GM19372 (cell line): Measurements from ENCODE around the gene FCHSD2.

Experiments
- ATAC-seq: cut with Tn5 transposase; IDR thresholded peaks from one replicate; pipeline ENCODE4 v1.9.1; 2021; ENCODE audit warnings: mild to moderate bottlenecking, low read depth, moderate library complexity; ENCODE audit not compliant: unreplicated experiment

Gene FCHSD2

DNA sequence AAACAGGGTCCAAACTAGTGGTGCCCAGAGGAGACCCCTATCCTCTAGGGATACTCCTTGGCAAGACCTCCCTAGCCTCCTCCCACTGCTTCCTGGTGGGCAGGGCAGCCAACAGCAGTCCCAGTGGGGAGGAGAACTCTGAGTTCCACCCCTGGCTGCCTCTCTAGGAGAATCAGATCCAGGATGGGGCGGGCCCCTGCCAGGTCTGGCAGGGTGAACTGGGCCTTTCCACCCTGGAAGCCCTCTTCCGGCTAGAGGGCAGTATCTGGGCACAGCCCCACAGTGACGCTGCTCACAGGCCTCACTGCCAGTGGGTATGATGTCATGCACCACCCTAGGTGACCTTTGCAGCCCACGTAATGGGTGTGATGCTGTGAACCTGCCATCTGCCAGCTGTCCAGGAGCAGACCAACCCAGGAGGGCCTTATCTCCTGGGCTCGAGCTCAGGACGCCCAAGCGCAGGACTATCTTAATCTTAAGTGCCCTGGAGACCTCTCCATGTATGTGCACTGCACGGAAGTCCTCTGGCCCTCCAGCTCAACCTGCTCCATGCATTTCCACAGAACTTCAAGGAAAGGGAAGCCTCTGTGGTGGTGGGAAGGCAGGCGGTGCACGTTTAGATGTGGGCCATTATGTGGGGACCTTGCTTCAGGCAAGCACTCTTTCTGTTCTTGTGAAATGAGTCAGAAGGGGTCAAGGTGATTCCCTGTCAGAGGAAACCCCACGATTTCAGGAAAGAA lies 31.8 kb upstream of the FCHSD2 start:
- ATAC-seq, result no peak

DNA sequence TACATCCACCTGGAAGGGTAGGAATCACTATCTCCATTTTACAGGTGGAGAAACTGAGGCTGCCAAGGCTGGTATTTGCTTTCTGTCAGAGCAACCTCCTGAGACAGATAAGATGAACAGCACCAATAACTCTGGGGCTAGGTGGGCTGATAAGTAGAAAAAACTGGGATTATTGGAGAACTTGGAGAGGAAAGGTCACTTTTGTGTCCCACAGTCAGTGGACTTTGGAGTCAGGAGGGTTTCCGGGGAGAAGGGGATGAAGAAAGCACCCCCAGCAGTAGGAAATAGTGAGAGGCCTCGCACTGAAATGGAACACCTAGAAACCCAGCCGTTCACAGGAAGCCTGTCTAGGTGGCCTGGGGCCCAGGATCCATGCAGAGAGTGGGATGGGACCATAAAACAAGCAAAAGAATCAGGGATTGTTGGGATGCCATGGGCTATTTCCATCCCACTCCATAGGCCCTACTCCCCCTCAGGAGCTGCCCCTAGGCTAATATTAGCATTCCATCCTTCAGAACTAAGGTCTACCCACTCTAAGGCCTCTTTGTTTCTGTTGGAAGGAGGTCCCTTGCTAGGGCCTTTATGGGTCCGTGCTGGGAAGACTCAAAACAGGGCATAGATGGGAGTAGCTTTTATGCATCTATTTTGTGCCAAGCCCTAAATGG lies 31.0 kb upstream of the FCHSD2 start:
- no peak for ATAC-seq

GRCh38 chr11:73171436-73172161 lies 29.5 kb upstream of the FCHSD2 start:
- no peak for ATAC-seq

GRCh38 chr11:73170140-73170539 lies 28.0 kb upstream of the FCHSD2 start:
- no peak for ATAC-seq

DNA sequence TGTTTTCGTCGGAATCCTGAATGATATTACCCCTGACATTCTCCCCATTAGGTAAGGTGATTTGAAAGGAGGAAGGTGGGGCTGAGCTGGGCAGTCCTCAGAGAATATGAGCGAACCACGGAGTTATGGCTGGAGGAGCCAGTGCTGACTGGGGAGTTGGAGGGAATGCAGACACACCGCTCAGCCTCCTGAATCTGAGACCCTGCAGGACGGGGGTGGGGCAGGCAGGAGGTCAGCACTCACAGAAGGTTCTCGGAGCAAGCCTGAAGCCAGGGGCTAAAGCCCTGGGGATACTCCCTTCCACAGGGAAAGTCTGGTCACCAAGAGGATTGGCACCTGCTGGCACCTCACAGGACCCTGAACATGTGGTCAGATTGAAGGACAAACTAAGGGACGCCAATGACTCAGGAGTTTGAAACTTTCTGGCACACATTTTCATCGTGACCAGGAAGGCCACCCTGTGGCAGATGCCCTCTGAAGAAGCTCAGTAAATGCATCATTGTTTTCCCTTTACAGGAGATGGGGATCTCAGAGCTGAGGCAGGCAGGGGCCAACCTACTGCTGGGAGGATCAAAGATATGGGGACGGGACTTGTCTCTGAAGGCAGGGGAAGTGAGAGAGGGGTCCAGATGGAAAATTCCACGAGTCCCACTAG lies 26.9 kb upstream of the FCHSD2 start:
- no peak for ATAC-seq

- ATAC-seq, result no peak
Observed at GRCh38 chr11:73167363-73167954, 25.3 kb upstream of the FCHSD2 start.

DNA sequence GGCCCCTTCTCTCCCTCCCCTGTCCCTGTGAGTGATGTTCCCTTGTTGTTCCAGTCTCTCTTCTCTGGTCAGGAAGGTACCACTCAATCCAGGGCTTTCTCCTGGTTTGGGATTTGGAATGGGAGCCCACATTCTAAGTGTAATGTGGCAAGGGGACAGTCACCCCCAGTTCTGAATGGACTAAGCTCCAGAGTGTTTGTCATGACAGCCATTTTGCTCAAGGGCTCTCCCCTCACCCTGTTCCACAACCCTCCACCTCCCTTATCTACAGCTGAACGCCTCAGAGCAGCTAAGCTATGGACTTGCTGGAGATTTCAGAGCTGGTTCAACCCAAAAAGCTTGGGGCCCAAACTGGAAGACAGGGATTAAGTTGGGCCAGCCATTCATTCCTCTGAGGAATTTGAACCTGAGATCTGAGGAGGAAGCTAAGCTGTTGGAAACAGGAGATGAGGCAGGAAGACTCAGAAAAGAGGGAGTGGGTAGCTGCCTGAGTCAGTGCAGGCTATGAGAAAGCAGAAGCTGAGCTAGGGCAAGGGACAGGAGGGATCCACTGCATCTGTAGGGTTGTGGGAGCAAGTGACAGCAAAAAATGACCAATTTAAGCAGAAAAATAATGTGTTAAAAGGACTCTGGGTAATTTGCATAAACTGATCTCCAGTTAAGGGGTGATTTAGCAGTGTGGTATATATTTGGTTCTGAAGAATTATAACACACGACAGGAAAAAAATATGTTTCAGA lies 22.9 kb upstream of the FCHSD2 start:
- ATAC-seq, result no peak

DNA sequence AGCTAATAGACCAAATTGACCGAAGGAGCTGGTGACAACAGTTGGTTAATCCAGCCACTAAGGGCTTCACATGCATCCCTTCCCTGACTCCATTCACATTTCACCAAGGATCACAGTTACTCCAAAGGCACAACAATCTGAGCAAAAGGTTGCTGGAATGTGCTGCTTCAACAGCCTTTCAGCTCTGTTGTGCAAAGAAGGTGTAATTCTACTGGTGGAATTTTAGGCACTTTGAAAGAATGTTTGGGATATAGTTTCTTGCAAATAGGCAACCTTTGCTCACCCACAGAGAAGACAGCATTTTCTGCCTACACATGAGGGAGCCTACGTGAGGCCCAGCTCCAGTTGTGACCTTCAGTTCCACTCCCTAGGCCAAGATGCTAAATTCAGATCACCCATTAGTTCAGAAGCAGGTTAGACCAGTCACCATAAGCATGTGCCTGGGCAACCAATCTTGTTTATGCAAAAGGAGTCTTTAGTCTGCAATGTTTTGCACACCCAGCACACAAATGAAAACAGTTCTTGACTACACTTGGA lies 21.6 kb upstream of the FCHSD2 start:
- ATAC-seq, result no peak

GRCh38 chr11:73162196-73162740 lies 20.1 kb upstream of the FCHSD2 start:
- ATAC-seq, result no peak

DNA sequence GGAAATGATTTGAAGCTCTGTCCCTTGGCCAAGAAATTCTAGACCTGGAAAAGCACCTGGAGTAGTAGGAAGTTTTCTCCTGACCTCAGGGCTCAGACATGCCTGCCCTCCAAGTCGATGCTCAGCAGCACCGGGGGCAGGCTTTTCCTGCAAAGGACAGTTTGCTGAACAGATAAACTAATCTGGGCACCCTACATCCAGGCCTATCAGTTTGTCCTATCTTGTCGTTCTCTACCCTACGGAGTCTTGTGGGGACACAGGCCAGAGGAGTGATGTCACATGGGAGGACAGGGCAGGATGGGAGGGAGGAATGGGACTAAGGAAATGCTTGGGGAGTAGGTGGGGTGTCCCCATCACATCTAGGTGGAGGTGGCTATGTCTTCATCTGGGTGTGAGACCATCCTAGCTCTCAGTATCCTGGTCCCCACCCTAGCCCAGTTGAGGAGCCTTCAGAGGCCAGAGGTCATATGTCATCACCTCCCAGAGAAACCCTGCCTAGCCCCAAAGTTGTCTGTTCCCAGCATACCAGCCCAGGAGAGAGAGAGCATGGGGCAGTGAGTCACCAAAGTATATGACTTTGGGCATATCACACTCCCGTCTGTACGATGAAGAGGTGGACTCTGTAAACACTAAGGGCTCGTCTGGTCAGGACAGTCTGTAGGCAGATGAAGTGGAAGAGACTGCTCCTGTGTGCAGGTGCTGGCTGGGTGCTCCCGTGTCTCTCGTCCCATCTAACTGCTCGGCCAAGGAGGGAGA lies 18.1 kb upstream of the FCHSD2 start:
- ATAC-seq, result no peak

DNA sequence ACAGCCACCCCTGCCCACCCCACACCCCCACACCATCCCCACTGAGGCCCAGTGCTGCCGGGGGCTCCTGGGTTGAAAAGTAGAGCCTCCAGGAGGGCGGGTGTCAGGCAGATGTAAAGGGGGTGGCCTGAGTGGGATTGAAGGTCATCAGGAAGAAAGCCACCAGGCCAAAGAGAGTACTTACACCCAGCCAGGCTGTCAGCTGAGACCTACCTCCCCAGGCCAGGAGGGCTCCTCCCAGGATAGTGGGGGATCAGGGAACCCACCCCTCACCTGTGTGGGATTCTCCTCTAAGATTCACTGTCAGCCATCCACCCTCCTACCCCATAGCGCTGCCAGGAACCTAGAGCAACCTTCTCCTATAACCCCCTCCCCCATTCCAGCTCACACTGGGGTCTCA lies 17.2 kb upstream of the FCHSD2 start:
- ATAC-seq, result no peak

DNA sequence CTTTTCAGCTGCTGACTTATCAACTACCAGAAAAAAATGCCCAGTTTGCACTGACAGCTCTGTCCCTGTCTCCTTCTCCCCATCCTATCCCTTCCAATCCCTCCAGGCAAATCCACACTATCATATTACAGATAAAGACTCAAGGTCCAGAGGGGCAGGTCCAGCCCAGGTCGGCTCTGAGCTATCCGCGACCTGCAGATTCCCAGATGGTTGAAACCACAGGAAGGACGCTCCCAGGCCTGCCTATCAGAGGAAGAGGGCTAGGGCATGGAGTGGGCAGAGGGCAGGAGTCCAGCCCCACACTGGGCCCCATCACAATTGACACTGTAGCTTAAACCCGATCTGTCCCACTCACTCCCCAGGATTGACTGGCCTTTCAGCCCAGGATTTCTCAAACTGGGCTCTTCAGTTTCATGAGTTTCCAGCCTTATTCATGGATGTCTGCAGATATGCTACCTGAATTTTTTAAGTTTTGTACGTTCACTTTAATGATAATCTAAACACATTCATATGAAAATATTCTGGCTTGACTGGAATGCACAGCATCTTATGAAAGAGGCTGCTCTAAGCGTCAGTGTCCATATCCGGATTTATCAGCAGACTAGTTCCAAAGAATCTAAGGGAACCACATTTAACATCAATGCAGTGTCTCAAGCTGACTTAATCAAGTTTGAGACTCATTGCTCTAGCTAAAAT lies 16.4 kb upstream of the FCHSD2 start:
- ATAC-seq, result no peak

DNA sequence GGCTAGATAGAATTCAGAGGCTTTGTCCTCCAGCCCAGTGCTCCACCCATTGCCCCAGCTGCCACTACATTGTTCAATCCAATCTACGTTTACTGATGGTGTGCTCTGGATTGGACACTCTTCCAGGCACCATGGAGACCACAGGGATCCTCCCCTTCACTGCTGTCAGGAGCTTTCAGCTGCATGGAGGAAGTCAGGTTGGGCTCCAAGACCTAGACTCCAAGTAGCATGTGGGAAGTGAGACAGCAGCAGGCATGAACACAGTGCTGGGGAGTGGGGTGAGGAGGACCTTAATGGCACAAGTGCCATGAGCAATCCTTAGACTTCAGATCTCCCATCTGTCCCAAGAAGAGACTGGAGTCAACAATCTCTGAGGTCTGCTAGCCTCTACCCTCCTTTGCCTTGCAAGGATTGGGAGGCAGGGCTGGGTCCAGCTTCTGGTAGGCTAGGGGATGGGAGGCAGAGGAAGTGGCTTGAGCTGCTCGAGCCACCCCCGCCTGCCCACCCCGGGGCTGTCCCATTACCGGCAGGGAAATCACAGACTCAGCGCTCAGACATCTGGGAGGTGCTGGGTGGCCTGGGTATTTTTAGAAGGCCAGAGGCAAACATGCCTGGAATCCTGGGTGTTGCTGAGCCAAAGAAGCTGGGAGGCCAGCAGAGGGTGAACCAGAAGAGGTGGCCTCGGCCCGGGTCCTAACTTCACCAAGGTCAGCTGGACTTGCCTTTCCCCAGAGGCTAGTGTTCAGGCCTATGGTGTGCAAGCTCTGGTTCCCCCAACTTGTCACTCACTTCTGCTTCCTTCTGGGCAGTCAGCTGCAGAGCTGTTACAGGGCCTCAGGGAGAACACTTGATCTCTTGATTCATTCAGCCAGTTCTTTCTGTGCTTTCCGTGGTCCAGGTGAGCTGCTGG lies 15.2 kb upstream of the FCHSD2 start:
- ATAC-seq, result no peak

GRCh38 chr11:73156686-73157085 lies 14.6 kb upstream of the FCHSD2 start:
- no peak for ATAC-seq

DNA sequence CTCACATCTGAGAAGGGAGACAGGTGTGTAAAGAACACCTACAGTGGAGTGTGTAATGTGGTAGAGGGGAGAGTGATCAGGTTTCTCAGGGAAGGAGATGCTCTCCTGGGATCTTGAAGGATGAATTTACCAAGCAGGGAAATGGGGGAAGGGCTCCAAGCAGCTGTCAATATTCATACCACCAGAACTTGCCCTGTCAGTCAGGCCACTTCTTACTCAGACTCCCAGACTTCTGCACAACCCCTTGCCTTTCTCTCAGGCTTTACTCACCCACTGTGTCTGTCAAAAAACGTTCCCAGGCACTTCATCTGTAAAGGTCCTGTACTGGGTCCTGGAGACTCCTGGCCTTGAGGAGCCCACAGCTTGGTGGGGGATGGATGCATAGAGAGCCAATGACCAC lies 14.0 kb upstream of the FCHSD2 start:
- no peak for ATAC-seq

DNA sequence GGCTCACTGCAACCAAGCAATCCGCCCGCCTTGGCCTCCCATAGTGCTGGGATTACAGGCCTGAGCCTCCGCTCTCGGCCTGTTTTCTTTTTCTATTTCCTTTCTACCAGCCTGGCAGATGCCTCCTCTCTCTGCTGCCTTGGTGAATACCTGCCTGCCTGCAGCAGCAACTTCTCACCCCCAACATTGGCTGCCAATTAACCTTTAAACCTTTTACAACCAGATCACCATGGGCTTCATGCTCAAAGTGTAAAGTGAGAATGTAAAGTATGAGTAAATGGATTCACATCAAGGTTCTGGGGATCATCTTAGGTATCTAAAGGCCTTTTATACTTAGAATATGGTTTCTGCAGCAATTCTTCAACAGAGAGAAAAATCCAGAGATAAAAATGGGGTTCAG lies 13.0 kb upstream of the FCHSD2 start:
- no peak for ATAC-seq

GRCh38 chr11:73154178-73154577 lies 12.1 kb upstream of the FCHSD2 start:
- peak; percentile 32 for ATAC-seq
